Right kidney (tissue), 9 donors: ENCODE results near the gene KCNQ5.
"Not testable (repeated sequence)": the region's sequence is repeated elsewhere in the genome, so short reads cannot be mapped to it uniquely, and the experiment has no call there.

Experiments
- DNase-seq: peaks from one replicate; pipeline ENCODE4 v3.0.0-alpha.2; 2016
- long read RNA-seq, 8 donors: transcript quantifications; one replicate each; lab custom pipeline, GENCODE V29; 2026

Gene KCNQ5
- long read RNA-seq, donor 1 = 0 reads
- long read RNA-seq, donor 2 = 0 reads
- long read RNA-seq, donor 3 = 0 reads
- long read RNA-seq, donor 4 = 0 reads
- long read RNA-seq, donor 5 = 0 reads
- long read RNA-seq, donor 6 = 0 reads
- long read RNA-seq, donor 7 = 0 reads
- long read RNA-seq, donor 8 = 0 reads

GRCh38 chr6:72621291-72622093, at the start of gene KCNQ5:
Gene KCNQ5, plus strand, starts transcription at chr6:72622064.
- DNase-seq = peak; percentile 59

GRCh38 chr6:72579865-72580264, 42.0 kb upstream of the KCNQ5 start:
- no peak for DNase-seq

GRCh38 chr6:72580281-72580940, 41.5 kb upstream of the KCNQ5 start:
- no peak for DNase-seq

GRCh38 chr6:72580950-72581349, 40.9 kb upstream of the KCNQ5 start:
- not testable (repeated sequence) for DNase-seq

GRCh38 chr6:72588155-72588554, 33.7 kb upstream of the KCNQ5 start:
- DNase-seq = no peak

GRCh38 chr6:72589096-72589495, 32.8 kb upstream of the KCNQ5 start:
- DNase-seq = no peak

GRCh38 chr6:72595812-72596211, 26.1 kb upstream of the KCNQ5 start:
- DNase-seq = no peak

GRCh38 chr6:72616406-72617015, 5.4 kb upstream of the KCNQ5 start:
- DNase-seq = no peak

- no peak for DNase-seq
Observed at GRCh38 chr6:72617721-72618120, 4.1 kb upstream of the KCNQ5 start.

GRCh38 chr6:72619883-72620696, 1.8 kb upstream of the KCNQ5 start:
- peak; percentile 66 for DNase-seq

- DNase-seq = peak; percentile 25
Observed at GRCh38 chr6:72620871-72621290, 983 bp upstream of the KCNQ5 start.

GRCh38 chr6:72622094-72622940, 453 bp downstream of the KCNQ5 start:
- peak; percentile 73 for DNase-seq

GRCh38 chr6:72623808-72624207, 1.9 kb downstream of the KCNQ5 start:
- DNase-seq = no peak

GRCh38 chr6:72624557-72625160, 2.8 kb downstream of the KCNQ5 start:
- DNase-seq = no peak

GRCh38 chr6:72626126-72626525, 4.3 kb downstream of the KCNQ5 start:
- DNase-seq = no peak

GRCh38 chr6:72627539-72627938, 5.7 kb downstream of the KCNQ5 start:
- DNase-seq = no peak

GRCh38 chr6:72631480-72631879, 9.6 kb downstream of the KCNQ5 start:
- no peak for DNase-seq

- no peak for DNase-seq
Observed at GRCh38 chr6:72635636-72636035, 13.8 kb downstream of the KCNQ5 start.

GRCh38 chr6:72636215-72636614, 14.4 kb downstream of the KCNQ5 start:
- no peak for DNase-seq

- no peak for DNase-seq
Observed at GRCh38 chr6:72636786-72637185, 14.9 kb downstream of the KCNQ5 start.
